RWPE2 (cell line): ENCODE measurements around the gene PDLIM4.

Source experiments
- ATAC-seq: fragments of 200-7000 bp; cut with Tn5 transposase; 3 replicates; pipeline ENCODE4 v1.9.1; 2021; ENCODE audit warnings: low read depth
- DNase-seq: peaks from one replicate; pipeline ENCODE4 v3.0.0-alpha.2; 2020; ENCODE audit warnings: low spot score
- H3K27ac ChIP-seq: fragments of 450-650 bp; 2 replicates; pipeline ENCODE4 v1.5.1; 2017; ENCODE audit warnings: mild to moderate bottlenecking; ENCODE audit not compliant: poor library complexity, severe bottlenecking
- H3K27me3 ChIP-seq: fragments of 250-450 bp; sonication (Bioruptor Pico); 2 replicates; pipeline ENCODE4 v1.5.1; 2021; ENCODE audit warnings: mild to moderate bottlenecking, moderate library complexity; ENCODE audit not compliant: insufficient read depth, poor library complexity, severe bottlenecking
- H3K36me3 ChIP-seq: fragments of 250-450 bp; sonication (Bioruptor Pico); 2 replicates; pipeline ENCODE4 v1.5.1; 2020; ENCODE audit warnings: low read depth, mild to moderate bottlenecking, moderate library complexity
- H3K4me1 ChIP-seq: fragments of 250-450 bp; sonication (Bioruptor Pico); 2 replicates; pipeline ENCODE4 v1.5.1; 2021; ENCODE audit warnings: mild to moderate bottlenecking, moderate library complexity; ENCODE audit not compliant: insufficient read depth, poor library complexity, severe bottlenecking
- H3K4me3 ChIP-seq: fragments of 250-450 bp; sonication (Bioruptor Pico); 2 replicates; pipeline ENCODE4 v1.5.1; 2021; ENCODE audit warnings: mild to moderate bottlenecking, moderate library complexity; ENCODE audit not compliant: severe bottlenecking
- H3K9me3 ChIP-seq: fragments of 250-450 bp; sonication (Bioruptor Pico); 2 replicates; pipeline ENCODE4 v1.5.1; 2021; ENCODE audit warnings: mild to moderate bottlenecking, moderate library complexity; ENCODE audit not compliant: severe bottlenecking
- TF ChIP-seq, protein P1 (sequence below): fragments of 450-650 bp; IDR thresholded peaks from one replicate; pipeline ENCODE4 v1.5.1; 2017; ENCODE audit warnings: mild to moderate bottlenecking, moderate library complexity; ENCODE audit not compliant: poor library complexity, severe bottlenecking

PDLIM4 gene

GRCh38 chr5:132234684-132235062 is 22.8 kb upstream of the PDLIM4 start:
- Histone ChIP-seq H3K9me3 (no peaks in the 10 kb centered on the region), H3K27me3 (no peaks in the 10 kb centered on the region), H3K27ac (no peak overlapping the region), H3K36me3 (no peaks in the 10 kb centered on the region), H3K4me1 (no peaks in the 10 kb centered on the region), H3K4me3 (no peak overlapping the region)
- DNase-seq (peak; percentile 42), ATAC-seq (no peak)
- TF ChIP-seq, protein P1, sequence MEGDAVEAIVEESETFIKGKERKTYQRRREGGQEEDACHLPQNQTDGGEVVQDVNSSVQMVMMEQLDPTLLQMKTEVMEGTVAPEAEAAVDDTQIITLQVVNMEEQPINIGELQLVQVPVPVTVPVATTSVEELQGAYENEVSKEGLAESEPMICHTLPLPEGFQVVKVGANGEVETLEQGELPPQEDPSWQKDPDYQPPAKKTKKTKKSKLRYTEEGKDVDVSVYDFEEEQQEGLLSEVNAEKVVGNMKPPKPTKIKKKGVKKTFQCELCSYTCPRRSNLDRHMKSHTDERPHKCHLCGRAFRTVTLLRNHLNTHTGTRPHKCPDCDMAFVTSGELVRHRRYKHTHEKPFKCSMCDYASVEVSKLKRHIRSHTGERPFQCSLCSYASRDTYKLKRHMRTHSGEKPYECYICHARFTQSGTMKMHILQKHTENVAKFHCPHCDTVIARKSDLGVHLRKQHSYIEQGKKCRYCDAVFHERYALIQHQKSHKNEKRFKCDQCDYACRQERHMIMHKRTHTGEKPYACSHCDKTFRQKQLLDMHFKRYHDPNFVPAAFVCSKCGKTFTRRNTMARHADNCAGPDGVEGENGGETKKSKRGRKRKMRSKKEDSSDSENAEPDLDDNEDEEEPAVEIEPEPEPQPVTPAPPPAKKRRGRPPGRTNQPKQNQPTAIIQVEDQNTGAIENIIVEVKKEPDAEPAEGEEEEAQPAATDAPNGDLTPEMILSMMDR = no peak

GRCh38 chr5:132235340-132235739 is 22.2 kb upstream of the PDLIM4 start:
- no peaks in the 10 kb centered on the region for H3K4me1 ChIP-seq
- H3K27me3 ChIP-seq = no peaks in the 10 kb centered on the region
- H3K36me3 ChIP-seq = no peaks in the 10 kb centered on the region
- no peak overlapping the region for H3K27ac ChIP-seq
- TF ChIP-seq, protein P1 = no peak
- ATAC-seq (no peak), DNase-seq (no peak)
- no peak overlapping the region for H3K4me3 ChIP-seq
- no peaks in the 10 kb centered on the region for H3K9me3 ChIP-seq

GRCh38 chr5:132237141-132237540 is 20.4 kb upstream of the PDLIM4 start:
- no peak overlapping the region for H3K4me3 ChIP-seq
- no peaks in the 10 kb centered on the region for H3K4me1 ChIP-seq
- H3K27me3 ChIP-seq = no peaks in the 10 kb centered on the region
- ATAC-seq (peak; percentile 50; the same call in 1 of the 3 replicates), DNase-seq (peak; percentile 40)
- no peaks in the 10 kb centered on the region for H3K36me3 ChIP-seq
- TF ChIP-seq, protein P1 = no peak
- no peak overlapping the region for H3K27ac ChIP-seq
- no peaks in the 10 kb centered on the region for H3K9me3 ChIP-seq

- ATAC-seq (no peak), DNase-seq (peak; percentile 22)
- no peak overlapping the region for H3K27ac ChIP-seq
- TF ChIP-seq, protein P1 = no peak
- H3K4me3 ChIP-seq = no peak overlapping the region
- H3K9me3 ChIP-seq = no peaks in the 10 kb centered on the region
- no peaks in the 10 kb centered on the region for H3K4me1 ChIP-seq
- no peaks in the 10 kb centered on the region for H3K36me3 ChIP-seq
- no peaks in the 10 kb centered on the region for H3K27me3 ChIP-seq
Observed at GRCh38 chr5:132237670-132238069, 19.8 kb upstream of the PDLIM4 start.

- no peaks in the 10 kb centered on the region for H3K36me3 ChIP-seq
- no peaks in the 10 kb centered on the region for H3K4me1 ChIP-seq
- H3K4me3 ChIP-seq = no peak overlapping the region
- no peaks in the 10 kb centered on the region for H3K9me3 ChIP-seq
- no peaks in the 10 kb centered on the region for H3K27me3 ChIP-seq
- peak; percentile 73 for DNase-seq
- no peak overlapping the region for H3K27ac ChIP-seq
- TF ChIP-seq, protein P1 = peak; percentile 97
- ATAC-seq = peak; percentile 75
Observed at GRCh38 chr5:132238169-132238744, 19.2 kb upstream of the PDLIM4 start.
